Naive thymus-derived CD4-positive, alpha-beta T cell (primary cell): ENCODE measurements around the gene SERP2. TPM values are rescaled to one million over a fixed set of nuclear protein-coding genes. Genes with fewer than 3 reads are reported as not detected.

Experiments
- ATAC-seq: fragments of 150-1000 bp; cut with Tn5 transposase; 2 replicates; pipeline ENCODE4 v1.10.0; 2021; ENCODE audit warnings: mild to moderate bottlenecking, moderate library complexity
- CTCF ChIA-PET: fragments of 350-600 bp; sonication (Branson Sonifier 250); formaldehyde crosslinking; loops from one replicate; lab custom pipeline; 2021; ENCODE audit warnings: antibody characterized with exemption; lab: Charles Lee
- POLR2A ChIA-PET: fragments of 350-600 bp; sonication (Branson Sonifier 250); formaldehyde crosslinking; loops from one replicate; lab custom pipeline; 2021; ENCODE audit warnings: antibody characterized with exemption, inconsistent platforms; lab: Charles Lee
- DNase-seq, 9 donors: peaks; one replicate each; pipeline versions ENCODE4 v3.0.0 to v3.0.0-alpha.2; 2020 to 2022; ENCODE audit warnings: mixed read lengths in 1 of 9
- H3K27ac ChIP-seq: one replicate; pipeline ENCODE4 v1.7.0; 2013; ENCODE audit warnings: mild to moderate bottlenecking, low read depth, low read length, moderate library complexity
- H3K27me3 ChIP-seq, 2 donors: one replicate each; pipeline ENCODE4 v1.7.0; 2013; ENCODE audit warnings: low read length in 2 of 2, mild to moderate bottlenecking in 2 of 2, moderate library complexity in 2 of 2; ENCODE audit not compliant: control insufficient read depth in 2 of 2, insufficient read depth in 2 of 2
- H3K36me3 ChIP-seq, 3 experiments: 1 replicate in 2 of 3; 2 replicates in 1 of 3; pipeline ENCODE4 v1.7.0; 2013; ENCODE audit warnings: low read length in 3 of 3, mild to moderate bottlenecking in 3 of 3, moderate library complexity in 1 of 3; ENCODE audit not compliant: insufficient read depth in 3 of 3, control insufficient read depth in 2 of 3
- H3K4me1 ChIP-seq, 2 donors: one replicate each; pipeline ENCODE4 v1.7.0; 2013; ENCODE audit warnings: low read length in 2 of 2, mild to moderate bottlenecking in 2 of 2, moderate library complexity in 1 of 2; ENCODE audit not compliant: control insufficient read depth in 2 of 2, insufficient read depth in 2 of 2
- H3K4me3 ChIP-seq: 2 replicates; pipeline ENCODE4 v1.7.0; 2013; ENCODE audit warnings: mild to moderate bottlenecking, low read length
- H3K9me3 ChIP-seq, 3 experiments: 1 replicate in 2 of 3; 2 replicates in 1 of 3; pipeline ENCODE4 v1.7.0; 2013; ENCODE audit warnings: low read length in 3 of 3; ENCODE audit not compliant: control insufficient read depth in 2 of 3
- H3K27ac Mint-ChIP-seq, 9 donors: one replicate each; pipeline ENCODE4 v1.8.0; 2020 to 2022; ENCODE audit warnings: mixed read lengths in 9 of 9, mild to moderate bottlenecking in 8 of 9, moderate library complexity in 5 of 9, inconsistent platforms in 2 of 9
- H3K27me3 Mint-ChIP-seq, 5 donors: one replicate each; pipeline ENCODE4 v1.8.0; 2021 to 2022; ENCODE audit warnings: mixed read lengths in 5 of 5, mild to moderate bottlenecking in 1 of 5
- H3K36me3 Mint-ChIP-seq, 5 donors: one replicate each; pipeline ENCODE4 v1.8.0; 2020 to 2022; ENCODE audit warnings: mixed read lengths in 5 of 5, mild to moderate bottlenecking in 3 of 5, inconsistent platforms in 1 of 5
- H3K4me1 Mint-ChIP-seq, 7 donors: one replicate each; pipeline ENCODE4 v1.8.0; 2020 to 2022; ENCODE audit warnings: mixed read lengths in 7 of 7, mild to moderate bottlenecking in 3 of 7, inconsistent platforms in 1 of 7
- H3K4me3 Mint-ChIP-seq, 10 donors: one replicate each; pipeline ENCODE4 v1.8.0; 2020 to 2022; ENCODE audit warnings: mild to moderate bottlenecking in 10 of 10, mixed read lengths in 10 of 10, moderate library complexity in 6 of 10, inconsistent platforms in 2 of 10
- H3K9me3 Mint-ChIP-seq, 11 donors: one replicate each; pipeline ENCODE4 v1.8.0; 2020 to 2022; ENCODE audit warnings: mixed read lengths in 11 of 11, mild to moderate bottlenecking in 4 of 11, inconsistent platforms in 1 of 11, moderate library complexity in 1 of 11
- intact Hi-C, 2 donors: fragments of 100-400 bp; cut with micrococcal nuclease; formaldehyde crosslinking; loops; one replicate each; pipeline ENCODE4 v1.15.1; 2023
- polyA plus RNA-seq, 2 donors: library from polyadenylated mRNA; unstranded; fragments of 300-500 nt; fragmentation: Illumina TruSeq; gene quantifications; one replicate each; pipeline ENCODE4 v1.2.3, GENCODE V29; 2021
- total RNA-seq, 6 experiments: library from RNA in 5 of 6; stranded (reverse) in 5 of 6; gene quantifications; 1 replicate in 5 of 6; 2 replicates in 1 of 6; pipeline ENCODE4 v1.2.3 and lab custom pipeline; 2021 to 2026

The SERP2 gene
- total and polyA plus RNA-seq, 7 experiments from 2014 or later = 0.37 to 0.93 (median 0.58) TPM; not detected in 4

- ChIA-PET CTCF (no interaction called here), POLR2A (no interaction called here)
- no peaks in the 10 kb centered on the region for H3K9me3 ChIP-seq
- H3K4me1 ChIP-seq = no peaks in the 10 kb centered on the region
- no peaks in the 10 kb centered on the region for H3K27me3 ChIP-seq
- no peak overlapping the region for H3K4me3 ChIP-seq
- DNase-seq (no peak), ATAC-seq (no peak)
- H3K27ac ChIP-seq = no peak overlapping the region
- Mint-ChIP-seq H3K27ac (no peak overlapping the region), H3K9me3 (no peaks in the 10 kb centered on the region), H3K27me3 (peaks cover 0 to 7% (median 0%) of the 10 kb centered on the region in 5 donors), H3K4me3 (no peak overlapping the region), H3K36me3 (no peaks in the 10 kb centered on the region), H3K4me1 (no peaks in the 10 kb centered on the region)
- intact Hi-C loops = no loop called here
- no peaks in the 10 kb centered on the region for H3K36me3 ChIP-seq
Measured at GRCh38 chr13:44398606-44399005, 25.0 kb downstream of the SERP2 start.

GRCh38 chr13:44399074-44399473 lies 25.4 kb downstream of the SERP2 start:
- Mint-ChIP-seq H3K27me3 (peaks cover 0 to 7% (median 4%) of the 10 kb centered on the region in 5 donors), H3K4me1 (no peaks in the 10 kb centered on the region), H3K36me3 (no peaks in the 10 kb centered on the region), H3K9me3 (no peaks in the 10 kb centered on the region), H3K27ac (no peak overlapping the region), H3K4me3 (no peak overlapping the region)
- H3K4me1 ChIP-seq = no peaks in the 10 kb centered on the region
- no peaks in the 10 kb centered on the region for H3K9me3 ChIP-seq
- no peak overlapping the region for H3K27ac ChIP-seq
- DNase-seq = no peak
- no peaks in the 10 kb centered on the region for H3K27me3 ChIP-seq
- CTCF ChIA-PET = no interaction called here
- intact Hi-C loops = no loop called here
- no peak overlapping the region for H3K4me3 ChIP-seq
- no peaks in the 10 kb centered on the region for H3K36me3 ChIP-seq
- POLR2A ChIA-PET = no interaction called here
- ATAC-seq = no peak

- H3K27me3 ChIP-seq = no peaks in the 10 kb centered on the region
- H3K4me1 Mint-ChIP-seq = peaks cover 0 to 1% (median 0%) of the 10 kb centered on the region in 7 donors
- peaks cover 2 to 14% (median 8%) of the 10 kb centered on the region in 5 donors for H3K27me3 Mint-ChIP-seq
- no peak overlapping the region for H3K27ac Mint-ChIP-seq
- intact Hi-C loops = no loop called here
- no peak overlapping the region for H3K4me3 Mint-ChIP-seq
- ChIA-PET POLR2A (no interaction called here), CTCF (no interaction called here)
- DNase-seq (no peak), ATAC-seq (no peak)
- H3K36me3 Mint-ChIP-seq = no peaks in the 10 kb centered on the region
- no peaks in the 10 kb centered on the region for H3K4me1 ChIP-seq
- H3K27ac ChIP-seq = no peak overlapping the region
- no peak overlapping the region for H3K4me3 ChIP-seq
- no peaks in the 10 kb centered on the region for H3K36me3 ChIP-seq
- H3K9me3 Mint-ChIP-seq = no peaks in the 10 kb centered on the region
- H3K9me3 ChIP-seq = no peaks in the 10 kb centered on the region
Measured at GRCh38 chr13:44400736-44401135, 27.1 kb downstream of the SERP2 start.

DNA sequence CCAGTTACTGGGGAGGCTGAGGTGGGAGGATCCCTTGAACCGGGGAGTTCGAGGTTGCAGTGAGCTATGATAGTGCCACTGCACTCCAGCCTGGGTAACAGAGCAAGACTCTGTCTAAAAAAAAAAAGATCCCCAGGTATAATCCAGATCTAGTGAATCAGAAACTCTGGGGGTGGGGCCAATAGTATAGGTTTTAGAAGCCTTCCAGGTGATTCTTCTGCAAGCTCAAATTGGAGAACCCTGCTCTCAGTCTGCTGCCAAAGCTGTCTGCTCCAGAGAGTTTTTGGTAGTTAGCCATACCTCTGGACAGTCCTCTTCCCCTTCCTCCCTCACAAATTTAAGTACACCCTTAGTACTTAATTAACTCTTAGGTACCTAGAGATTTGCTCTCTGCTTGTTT lies 28.0 kb downstream of the SERP2 start:
- Histone ChIP-seq H3K4me3 (no peak overlapping the region), H3K36me3 (no peaks in the 10 kb centered on the region), H3K27ac (no peak overlapping the region), H3K27me3 (no peaks in the 10 kb centered on the region), H3K9me3 (no peaks in the 10 kb centered on the region), H3K4me1 (no peaks in the 10 kb centered on the region)
- ATAC-seq (no peak), DNase-seq (no peak)
- intact Hi-C loops = no loop called here
- ChIA-PET CTCF (no interaction called here), POLR2A (interaction anchor here (0.5 kb wide), 1 partner anchor 479 kb away, joined by 3 read pairs; no protein-coding TSS in a partner anchor)
- H3K9me3 Mint-ChIP-seq = no peaks in the 10 kb centered on the region
- no peaks in the 10 kb centered on the region for H3K36me3 Mint-ChIP-seq
- H3K4me3 Mint-ChIP-seq = no peak overlapping the region
- H3K4me1 Mint-ChIP-seq = peaks cover 0 to 1% (median 0%) of the 10 kb centered on the region in 7 donors
- H3K27ac Mint-ChIP-seq = no peak overlapping the region
- H3K27me3 Mint-ChIP-seq = peaks cover 2 to 19% (median 16%) of the 10 kb centered on the region in 5 donors

GRCh38 chr13:44402899-44403445 lies 29.3 kb downstream of the SERP2 start:
- H3K27me3 ChIP-seq = no peaks in the 10 kb centered on the region
- Mint-ChIP-seq H3K27ac (no peak overlapping the region), H3K9me3 (no peaks in the 10 kb centered on the region), H3K4me3 (no peak overlapping the region), H3K4me1 (peaks cover 0 to 1% (median 0%) of the 10 kb centered on the region in 7 donors), H3K36me3 (no peaks in the 10 kb centered on the region), H3K27me3 (peaks cover 2 to 20% (median 16%) of the 10 kb centered on the region in 5 donors)
- ChIA-PET CTCF (interaction anchor here (0.8 kb wide), 1 partner anchor 36 kb away, joined by 4 read pairs; no protein-coding TSS in a partner anchor), POLR2A (no interaction called here)
- H3K4me3 ChIP-seq = no peak overlapping the region
- intact Hi-C loops = no loop called here
- DNase-seq = no peak
- no peak for ATAC-seq
- H3K9me3 ChIP-seq = no peaks in the 10 kb centered on the region
- H3K27ac ChIP-seq = no peak overlapping the region
- H3K36me3 ChIP-seq = no peaks in the 10 kb centered on the region
- no peaks in the 10 kb centered on the region for H3K4me1 ChIP-seq

- Mint-ChIP-seq H3K27ac (no peak overlapping the region), H3K27me3 (peaks cover 2 to 20% (median 16%) of the 10 kb centered on the region in 5 donors), H3K36me3 (no peaks in the 10 kb centered on the region), H3K9me3 (no peaks in the 10 kb centered on the region), H3K4me3 (no peak overlapping the region), H3K4me1 (peaks cover 0 to 1% (median 0%) of the 10 kb centered on the region in 7 donors)
- no peaks in the 10 kb centered on the region for H3K4me1 ChIP-seq
- H3K27me3 ChIP-seq = no peaks in the 10 kb centered on the region
- ChIA-PET CTCF (interaction anchor here (0.8 kb wide), 1 partner anchor 35 kb away, joined by 4 read pairs; no protein-coding TSS in a partner anchor), POLR2A (no interaction called here)
- intact Hi-C loops = no loop called here
- no peaks in the 10 kb centered on the region for H3K9me3 ChIP-seq
- H3K27ac ChIP-seq = no peak overlapping the region
- no peak overlapping the region for H3K4me3 ChIP-seq
- H3K36me3 ChIP-seq = no peaks in the 10 kb centered on the region
- DNase-seq (no peak), ATAC-seq (no peak)
Measured at GRCh38 chr13:44403461-44404056, 29.9 kb downstream of the SERP2 start.
